ENCODE results near the gene MFSD6. TPM values are rescaled to one million over a fixed set of nuclear protein-coding genes. Genes with fewer than 3 reads are reported as not detected.
A peak's percentile ranks its signal among the peaks of the same experiment; 100 is the strongest.

MFSD6 gene
- total and polyA plus RNA-seq, 5 donors from 2014 or later, result 24.0 to 67.1 (median 29.2) TPM

DNA sequence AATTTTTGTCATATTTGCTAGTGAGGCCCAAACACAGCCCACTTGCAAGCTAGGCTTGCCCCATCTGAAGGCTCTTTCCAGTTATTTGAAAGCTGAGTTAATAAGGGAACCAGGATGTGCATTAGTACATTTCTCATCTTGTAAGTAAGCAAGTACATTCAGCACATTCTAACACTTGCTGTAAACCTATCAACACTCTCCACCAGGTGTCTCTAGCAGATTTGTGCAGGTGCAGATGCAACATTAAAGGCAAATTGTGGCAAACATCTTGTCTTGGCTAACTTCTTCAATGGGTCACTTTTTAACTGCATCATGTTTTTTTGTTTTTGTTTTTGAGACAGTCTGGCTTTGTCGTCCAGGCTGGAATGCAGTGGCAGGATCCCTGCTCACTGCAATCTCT, 25.3 kb upstream of the MFSD6 start:
- Mint-ChIP-seq H3K9me3 (no peaks in the 10 kb centered on the region), H3K27ac (peak overlapping the region in 1 of 3 donors; percentile 54), H3K4me1 (no peaks in the 10 kb centered on the region), H3K36me3 (no peaks in the 10 kb centered on the region), H3K4me3 (no peak overlapping the region), H3K27me3 (peaks cover 5% of the 10 kb centered on the region)
- no peaks in the 10 kb centered on the region for H3K9me3 ChIP-seq (ENCODE audit: control insufficient read depth in 2 of 2, low read length in 2 of 2)
- no peak overlapping the region for H3K27ac ChIP-seq (ENCODE audit: insufficient read depth, low read length, poor library complexity, severe bottlenecking)
- H3K36me3 ChIP-seq (ENCODE audit: control insufficient read depth, insufficient read depth, low read length), result no peaks in the 10 kb centered on the region
- H3K4me3 ChIP-seq (ENCODE audit: low read depth, low read length), result no peak overlapping the region
- DNase-seq (peak; percentile 13 to 83 (median 65)), ATAC-seq (ENCODE audit: low read depth in 2 of 2) (peak; percentile 78 to 80)
- no peaks in the 10 kb centered on the region for H3K27me3 ChIP-seq (ENCODE audit: control insufficient read depth, insufficient read depth, low read length)
- no peaks in the 10 kb centered on the region for H3K4me1 ChIP-seq (ENCODE audit: control insufficient read depth, insufficient read depth, low read length, poor library complexity, severe bottlenecking)

DNA sequence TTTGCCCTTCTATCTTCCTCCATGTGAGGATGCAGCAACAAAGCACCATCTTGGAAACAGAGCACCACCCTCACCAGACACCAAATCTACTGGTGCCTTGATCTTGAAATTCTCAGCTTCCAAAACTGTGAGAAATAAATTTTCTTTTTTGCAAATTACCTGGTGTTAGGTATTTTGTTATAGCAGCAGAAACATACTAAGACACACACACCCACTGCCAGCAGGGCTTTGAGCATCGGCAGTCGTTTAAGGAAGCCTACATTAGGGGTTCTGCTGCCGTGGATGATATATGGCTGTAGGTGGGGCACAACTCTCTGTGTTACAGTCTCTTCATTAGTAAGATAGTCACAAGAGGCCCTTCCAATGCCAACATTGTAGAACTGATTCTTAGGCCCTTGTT, 20.7 kb upstream of the MFSD6 start:
- no peaks in the 10 kb centered on the region for H3K36me3 Mint-ChIP-seq
- Histone ChIP-seq H3K36me3 (ENCODE audit: control insufficient read depth, insufficient read depth, low read length) (no peaks in the 10 kb centered on the region), H3K27ac (ENCODE audit: insufficient read depth, low read length, poor library complexity, severe bottlenecking) (no peak overlapping the region), H3K27me3 (ENCODE audit: control insufficient read depth, insufficient read depth, low read length) (peaks cover 5% of the 10 kb centered on the region), H3K4me1 (ENCODE audit: control insufficient read depth, insufficient read depth, low read length, poor library complexity, severe bottlenecking) (no peaks in the 10 kb centered on the region), H3K4me3 (ENCODE audit: low read depth, low read length) (no peak overlapping the region), H3K9me3 (ENCODE audit: control insufficient read depth in 2 of 2, low read length in 2 of 2) (no peaks in the 10 kb centered on the region)
- no peaks in the 10 kb centered on the region for H3K4me1 Mint-ChIP-seq
- ATAC-seq (ENCODE audit: low read depth in 2 of 2) (no peak), DNase-seq (no peak)
- no peak overlapping the region for H3K4me3 Mint-ChIP-seq
- no peak overlapping the region for H3K27ac Mint-ChIP-seq
- H3K27me3 Mint-ChIP-seq, result peaks cover 14% of the 10 kb centered on the region
- no peaks in the 10 kb centered on the region for H3K9me3 Mint-ChIP-seq

DNA sequence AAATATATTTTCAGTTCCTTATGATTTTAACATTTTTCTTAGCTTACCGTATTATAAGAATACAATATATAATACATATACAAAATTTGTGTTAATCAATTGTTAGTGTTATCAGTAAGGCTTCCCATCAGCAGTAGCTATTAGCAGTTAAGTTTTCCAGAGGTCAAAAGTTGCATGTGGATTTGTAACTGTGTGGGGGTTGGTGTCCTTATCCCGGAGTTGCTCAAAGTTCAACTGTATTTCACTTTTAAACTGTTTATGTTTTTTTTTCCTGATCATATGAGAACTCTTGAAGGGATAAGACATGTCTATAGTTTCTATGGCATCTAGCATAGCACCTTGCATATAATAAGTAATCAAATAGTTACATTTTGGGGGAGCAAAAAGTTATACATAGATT, 11.9 kb upstream of the MFSD6 start:
- Histone ChIP-seq H3K36me3 (ENCODE audit: control insufficient read depth, insufficient read depth, low read length) (no peaks in the 10 kb centered on the region), H3K4me1 (ENCODE audit: control insufficient read depth, insufficient read depth, low read length, poor library complexity, severe bottlenecking) (no peaks in the 10 kb centered on the region), H3K27ac (ENCODE audit: insufficient read depth, low read length, poor library complexity, severe bottlenecking) (no peak overlapping the region), H3K4me3 (ENCODE audit: low read depth, low read length) (no peak overlapping the region), H3K27me3 (ENCODE audit: control insufficient read depth, insufficient read depth, low read length) (peaks cover 5% of the 10 kb centered on the region), H3K9me3 (ENCODE audit: control insufficient read depth in 2 of 2, low read length in 2 of 2) (no peaks in the 10 kb centered on the region)
- no peak overlapping the region for H3K4me3 Mint-ChIP-seq
- H3K36me3 Mint-ChIP-seq, result no peaks in the 10 kb centered on the region
- peaks cover 6% of the 10 kb centered on the region for H3K27me3 Mint-ChIP-seq
- H3K9me3 Mint-ChIP-seq, result no peaks in the 10 kb centered on the region
- ATAC-seq (ENCODE audit: low read depth in 2 of 2) (no peak), DNase-seq (no peak)
- H3K27ac Mint-ChIP-seq, result no peak overlapping the region
- no peaks in the 10 kb centered on the region for H3K4me1 Mint-ChIP-seq

DNA sequence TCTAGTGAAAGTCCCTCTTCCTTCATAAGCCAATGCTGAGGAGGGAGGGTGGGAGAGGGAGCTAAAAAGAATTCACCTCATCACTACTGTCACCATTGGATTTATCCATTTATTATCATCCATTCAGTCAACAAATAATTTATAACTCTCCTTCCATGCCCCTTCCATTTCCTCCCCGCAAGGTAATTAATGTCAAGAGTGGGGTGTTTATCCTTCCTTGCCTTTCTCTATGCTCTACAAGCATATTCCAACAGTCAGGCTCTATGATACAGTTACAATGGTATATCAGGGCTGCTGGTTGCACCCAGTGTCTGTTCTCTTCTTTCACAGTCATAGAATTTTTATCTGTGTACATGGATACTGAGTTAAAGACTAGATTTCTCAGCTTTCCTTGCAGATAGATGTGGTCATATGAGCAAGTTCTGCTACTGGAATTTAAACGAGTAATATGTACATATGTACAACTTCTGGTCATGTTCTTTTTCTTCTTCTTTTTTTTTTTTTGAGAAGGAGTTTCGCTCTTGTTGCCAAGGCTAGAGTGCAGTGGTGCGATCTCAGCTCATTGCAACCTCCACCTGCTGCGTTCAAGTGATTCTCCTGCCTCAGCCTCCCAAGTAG, 5.1 kb upstream of the MFSD6 start:
- H3K4me1 Mint-ChIP-seq, result peaks cover 0 to 8% (median 6%) of the 10 kb centered on the region in 4 donors
- H3K9me3 ChIP-seq (ENCODE audit: control insufficient read depth in 2 of 2, low read length in 2 of 2), result no peaks in the 10 kb centered on the region
- no peaks in the 10 kb centered on the region for H3K9me3 Mint-ChIP-seq
- DNase-seq (no peak), ATAC-seq (ENCODE audit: low read depth in 2 of 2) (no peak)
- no peak overlapping the region for H3K4me3 ChIP-seq (ENCODE audit: low read depth, low read length)
- no peaks in the 10 kb centered on the region for H3K27me3 Mint-ChIP-seq
- no peak overlapping the region for H3K4me3 Mint-ChIP-seq
- no peaks in the 10 kb centered on the region for H3K4me1 ChIP-seq (ENCODE audit: control insufficient read depth, insufficient read depth, low read length, poor library complexity, severe bottlenecking)
- H3K27ac Mint-ChIP-seq, result no peak overlapping the region
- H3K36me3 ChIP-seq (ENCODE audit: control insufficient read depth, insufficient read depth, low read length), result no peaks in the 10 kb centered on the region
- no peak overlapping the region for H3K27ac ChIP-seq (ENCODE audit: insufficient read depth, low read length, poor library complexity, severe bottlenecking)
- H3K36me3 Mint-ChIP-seq, result no peaks in the 10 kb centered on the region
- no peaks in the 10 kb centered on the region for H3K27me3 ChIP-seq (ENCODE audit: control insufficient read depth, insufficient read depth, low read length)

DNA sequence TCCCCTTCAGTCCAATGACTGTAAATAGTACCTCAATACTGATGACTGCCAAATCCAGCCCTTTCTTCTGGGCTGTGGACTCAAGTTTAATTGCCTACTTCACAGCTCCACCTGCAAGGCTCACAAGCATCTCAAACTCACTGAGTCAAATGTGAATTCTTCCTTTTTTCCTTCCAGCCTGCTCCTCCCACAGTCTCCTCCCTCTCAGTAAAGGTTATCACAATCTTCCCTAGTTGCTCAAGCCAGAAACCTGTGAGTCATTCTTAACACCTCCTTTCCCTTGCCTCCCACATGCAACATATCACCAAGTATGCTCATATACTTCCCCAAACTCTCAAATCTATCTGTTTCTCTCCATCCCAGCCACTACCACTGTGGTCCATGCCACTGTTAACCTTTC, 3.7 kb upstream of the MFSD6 start:
- H3K27ac Mint-ChIP-seq, result no peak overlapping the region
- Histone ChIP-seq H3K4me3 (ENCODE audit: low read depth, low read length) (no peak overlapping the region), H3K27me3 (ENCODE audit: control insufficient read depth, insufficient read depth, low read length) (no peaks in the 10 kb centered on the region), H3K9me3 (ENCODE audit: control insufficient read depth in 2 of 2, low read length in 2 of 2) (no peaks in the 10 kb centered on the region), H3K36me3 (ENCODE audit: control insufficient read depth, insufficient read depth, low read length) (no peaks in the 10 kb centered on the region), H3K4me1 (ENCODE audit: control insufficient read depth, insufficient read depth, low read length, poor library complexity, severe bottlenecking) (peaks cover 7% of the 10 kb centered on the region), H3K27ac (ENCODE audit: insufficient read depth, low read length, poor library complexity, severe bottlenecking) (no peak overlapping the region)
- no peaks in the 10 kb centered on the region for H3K27me3 Mint-ChIP-seq
- DNase-seq (no peak), ATAC-seq (ENCODE audit: low read depth in 2 of 2) (no peak)
- no peaks in the 10 kb centered on the region for H3K9me3 Mint-ChIP-seq
- no peak overlapping the region for H3K4me3 Mint-ChIP-seq
- peaks cover 6 to 12% (median 11%) of the 10 kb centered on the region in 4 donors for H3K4me1 Mint-ChIP-seq
- no peaks in the 10 kb centered on the region for H3K36me3 Mint-ChIP-seq

DNA sequence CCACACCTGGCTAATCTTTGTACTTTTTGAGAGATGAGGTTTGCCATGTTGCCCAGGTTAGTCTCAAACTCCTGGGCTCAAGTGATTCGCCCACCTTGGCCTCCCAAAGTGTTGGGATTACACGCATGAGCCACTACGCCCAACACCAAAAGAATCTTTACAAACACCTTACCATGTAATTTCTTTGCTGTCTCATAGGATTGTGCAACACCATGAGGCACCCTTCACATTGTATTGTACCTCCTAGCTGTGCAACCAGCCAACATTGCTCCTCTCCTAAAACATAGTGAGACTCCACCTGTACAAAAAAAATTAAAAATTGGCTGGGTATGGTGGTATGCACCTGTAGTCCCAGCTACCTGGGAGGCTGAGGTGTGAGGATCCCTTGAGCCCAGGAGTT, 3.1 kb upstream of the MFSD6 start:
- Mint-ChIP-seq H3K4me1 (peaks cover 12 to 18% (median 16%) of the 10 kb centered on the region in 4 donors), H3K36me3 (no peaks in the 10 kb centered on the region), H3K27me3 (no peaks in the 10 kb centered on the region), H3K9me3 (no peaks in the 10 kb centered on the region), H3K4me3 (no peak overlapping the region), H3K27ac (no peak overlapping the region)
- Histone ChIP-seq H3K4me1 (ENCODE audit: control insufficient read depth, insufficient read depth, low read length, poor library complexity, severe bottlenecking) (peaks cover 12% of the 10 kb centered on the region), H3K27ac (ENCODE audit: insufficient read depth, low read length, poor library complexity, severe bottlenecking) (no peak overlapping the region), H3K4me3 (ENCODE audit: low read depth, low read length) (no peak overlapping the region), H3K36me3 (ENCODE audit: control insufficient read depth, insufficient read depth, low read length) (no peaks in the 10 kb centered on the region), H3K9me3 (ENCODE audit: control insufficient read depth in 2 of 2, low read length in 2 of 2) (no peaks in the 10 kb centered on the region), H3K27me3 (ENCODE audit: control insufficient read depth, insufficient read depth, low read length) (no peaks in the 10 kb centered on the region)
- ATAC-seq (ENCODE audit: low read depth in 2 of 2) (no peak), DNase-seq (no peak)

DNA sequence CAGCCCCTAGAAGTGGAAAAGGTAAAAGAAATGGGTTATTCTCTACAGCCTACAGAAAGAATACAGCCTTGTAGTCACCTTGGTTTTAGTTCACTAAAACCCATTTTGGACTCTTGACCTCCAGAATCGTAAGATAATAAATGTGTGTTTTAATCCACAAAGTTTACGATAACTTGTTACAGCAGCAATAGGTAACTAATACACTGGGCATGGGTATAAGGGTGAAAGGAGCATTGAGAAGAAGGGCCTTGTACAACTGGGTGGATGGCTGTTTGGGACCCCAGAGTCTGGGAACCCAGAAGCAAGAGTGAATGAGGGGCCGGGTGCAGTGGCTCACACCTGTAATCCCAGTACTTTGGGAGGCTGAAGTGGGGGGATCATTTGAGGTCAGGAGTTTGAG, 2.2 kb upstream of the MFSD6 start:
- Mint-ChIP-seq H3K27me3 (no peaks in the 10 kb centered on the region), H3K4me3 (no peak overlapping the region), H3K36me3 (no peaks in the 10 kb centered on the region), H3K27ac (no peak overlapping the region), H3K4me1 (peaks cover 17 to 23% (median 21%) of the 10 kb centered on the region in 4 donors), H3K9me3 (no peaks in the 10 kb centered on the region)
- DNase-seq (no peak), ATAC-seq (ENCODE audit: low read depth in 2 of 2) (no peak)
- Histone ChIP-seq H3K4me1 (ENCODE audit: control insufficient read depth, insufficient read depth, low read length, poor library complexity, severe bottlenecking) (peaks cover 17% of the 10 kb centered on the region), H3K36me3 (ENCODE audit: control insufficient read depth, insufficient read depth, low read length) (no peaks in the 10 kb centered on the region), H3K4me3 (ENCODE audit: low read depth, low read length) (no peak overlapping the region), H3K9me3 (ENCODE audit: control insufficient read depth in 2 of 2, low read length in 2 of 2) (no peaks in the 10 kb centered on the region), H3K27ac (ENCODE audit: insufficient read depth, low read length, poor library complexity, severe bottlenecking) (no peak overlapping the region), H3K27me3 (ENCODE audit: control insufficient read depth, insufficient read depth, low read length) (no peaks in the 10 kb centered on the region)

DNA sequence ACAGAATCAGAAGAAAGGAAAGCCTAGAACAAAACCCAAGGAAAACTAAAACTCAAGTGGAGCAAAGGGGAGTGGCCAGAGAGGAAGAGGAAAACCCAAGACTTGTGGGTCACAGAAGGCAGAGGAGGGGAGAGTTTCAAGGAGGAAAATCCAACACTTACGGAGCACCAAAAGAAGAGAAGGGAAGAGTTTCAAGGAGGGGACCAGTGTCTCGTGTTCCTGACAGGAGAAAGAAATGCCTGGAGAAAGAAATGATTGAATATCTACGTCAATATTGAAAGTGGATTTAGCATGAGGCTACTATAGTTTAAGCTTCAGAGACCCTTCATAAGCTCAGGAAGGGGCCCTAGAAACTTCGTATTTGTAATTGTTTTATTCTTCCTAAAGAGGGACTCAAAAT, 1.4 kb upstream of the MFSD6 start:
- Histone ChIP-seq H3K36me3 (ENCODE audit: control insufficient read depth, insufficient read depth, low read length) (no peaks in the 10 kb centered on the region), H3K4me1 (ENCODE audit: control insufficient read depth, insufficient read depth, low read length, poor library complexity, severe bottlenecking) (peaks cover 25% of the 10 kb centered on the region), H3K27me3 (ENCODE audit: control insufficient read depth, insufficient read depth, low read length) (no peaks in the 10 kb centered on the region), H3K27ac (ENCODE audit: insufficient read depth, low read length, poor library complexity, severe bottlenecking) (peak overlapping the region; percentile 97), H3K4me3 (ENCODE audit: low read depth, low read length) (no peak overlapping the region), H3K9me3 (ENCODE audit: control insufficient read depth in 2 of 2, low read length in 2 of 2) (no peaks in the 10 kb centered on the region)
- peaks cover 24 to 30% (median 28%) of the 10 kb centered on the region in 4 donors for H3K4me1 Mint-ChIP-seq
- ATAC-seq (ENCODE audit: low read depth in 2 of 2), result no peak
- no peaks in the 10 kb centered on the region for H3K9me3 Mint-ChIP-seq
- H3K27me3 Mint-ChIP-seq, result no peaks in the 10 kb centered on the region
- H3K36me3 Mint-ChIP-seq, result peaks cover 4% of the 10 kb centered on the region
- H3K27ac Mint-ChIP-seq, result no peak overlapping the region
- H3K4me3 Mint-ChIP-seq, result no peak overlapping the region
- DNase-seq, result no peak

Data from CD4-positive, CD25-positive, alpha-beta regulatory T cell (primary cell).